CD14-positive monocyte (primary cell): Measurements from ENCODE around the gene LSM4. TPM values are rescaled to one million over a fixed set of nuclear protein-coding genes. Genes with fewer than 3 reads are reported as not detected.

ENCODE experiments used
- DNase-seq, 3 donors: peaks; one replicate each; pipeline ENCODE4 v3.0.0-alpha.2; 2011 to 2022
- H2AFZ ChIP-seq: 2 replicates; pipeline ENCODE4 v1.6.0; 2012; ENCODE audit warnings: mild to moderate bottlenecking, low read depth, low read length, inconsistent platforms; ENCODE audit not compliant: insufficient read depth, poor library complexity, severe bottlenecking
- H3K27ac ChIP-seq, 2 donors: 1 replicate in 1 of 2; 2 replicates in 1 of 2; pipeline ENCODE4 v1.5.1; 2012 to 2013; ENCODE audit warnings: low read length in 2 of 2, control low read depth in 1 of 2, inconsistent platforms in 1 of 2, low read depth in 1 of 2, mild to moderate bottlenecking in 1 of 2
- H3K27me3 ChIP-seq, 2 donors: one replicate each; pipeline versions ENCODE4 v1.6.0 to v1.6.1; 2011 to 2013; ENCODE audit warnings: low read length in 2 of 2; ENCODE audit not compliant: control insufficient read depth in 2 of 2, insufficient read depth in 2 of 2
- H3K36me3 ChIP-seq, 2 donors: replicated peaks in 1 of 2; 1 replicate in 1 of 2; 2 replicates in 1 of 2; pipeline versions ENCODE4 v1.5.1 to v1.6.1; 2012 to 2013; ENCODE audit warnings: low read length in 2 of 2, control low read depth in 1 of 2, inconsistent platforms in 1 of 2, mild to moderate bottlenecking in 1 of 2; ENCODE audit not compliant: insufficient read depth in 2 of 2, control insufficient read depth in 1 of 2
- H3K4me1 ChIP-seq, 2 donors: 1 replicate in 1 of 2; 2 replicates in 1 of 2; pipeline versions ENCODE4 v1.5.1 to v1.6.1; 2012 to 2013; ENCODE audit warnings: low read length in 2 of 2, control low read depth in 1 of 2, inconsistent platforms in 1 of 2, mild to moderate bottlenecking in 1 of 2, moderate library complexity in 1 of 2; ENCODE audit not compliant: insufficient read depth in 2 of 2, control insufficient read depth in 1 of 2
- H3K4me2 ChIP-seq: replicated peaks from 2 replicates; pipeline ENCODE3; 2012; ENCODE audit warnings: low read length, moderate library complexity, mild to moderate bottlenecking; ENCODE audit not compliant: poor library complexity, severe bottlenecking; ENCODE audit errors: extremely low read depth
- H3K4me3 ChIP-seq, 3 experiments: fragments of 200-600 bp in 1 of 3; sonication (generic) in 1 of 3; replicated peaks in 1 of 3; 1 replicate in 2 of 3; 2 replicates in 1 of 3; pipeline ENCODE4 v1.5.1; 2011 to 2013; ENCODE audit warnings: low read length in 3 of 3, mild to moderate bottlenecking in 3 of 3, control low read depth in 2 of 3, low read depth in 2 of 3, inconsistent platforms in 1 of 3, moderate library complexity in 1 of 3
- H3K79me2 ChIP-seq: 2 replicates; pipeline ENCODE4 v1.6.0; 2012; ENCODE audit warnings: mild to moderate bottlenecking, control low read depth, inconsistent platforms, low read length, moderate library complexity; ENCODE audit not compliant: insufficient read depth
- H3K9ac ChIP-seq: 2 replicates; pipeline ENCODE4 v1.6.0; 2017; ENCODE audit warnings: low read length, mild to moderate bottlenecking; ENCODE audit not compliant: insufficient read depth, poor library complexity, severe bottlenecking
- H3K9me3 ChIP-seq, 2 donors: replicated peaks in 1 of 2; 1 replicate in 1 of 2; 2 replicates in 1 of 2; pipeline versions ENCODE4 v1.5.1 to v1.6.1; 2012 to 2013; ENCODE audit warnings: low read length in 2 of 2, control low read depth in 1 of 2; ENCODE audit not compliant: control insufficient read depth in 1 of 2, insufficient read depth in 1 of 2
- H4K20me1 ChIP-seq: 2 replicates; pipeline ENCODE4 v1.6.0; 2012; ENCODE audit warnings: mild to moderate bottlenecking, low read length, control low read depth, moderate library complexity; ENCODE audit not compliant: insufficient read depth
- H3K27ac Mint-ChIP-seq, 7 donors: one replicate each; pipeline ENCODE4 v1.8.0; 2020; ENCODE audit warnings: mild to moderate bottlenecking in 7 of 7, mixed read lengths in 7 of 7, moderate library complexity in 6 of 7, inconsistent platforms in 2 of 7
- H3K27me3 Mint-ChIP-seq, 3 donors: one replicate each; pipeline ENCODE4 v1.8.0; 2021 to 2022; ENCODE audit warnings: low read depth in 3 of 3, mild to moderate bottlenecking in 3 of 3, mixed read lengths in 3 of 3, moderate library complexity in 3 of 3, inconsistent platforms in 1 of 3
- H3K36me3 Mint-ChIP-seq, 2 donors: one replicate each; pipeline ENCODE4 v1.8.0; 2020; ENCODE audit warnings: mixed read lengths in 2 of 2, inconsistent platforms in 1 of 2, mild to moderate bottlenecking in 1 of 2
- H3K4me1 Mint-ChIP-seq: one replicate; pipeline ENCODE4 v1.8.0; 2020; ENCODE audit warnings: mild to moderate bottlenecking, mixed read lengths
- H3K4me3 Mint-ChIP-seq, 2 donors: one replicate each; pipeline ENCODE4 v1.8.0; 2020; ENCODE audit warnings: mild to moderate bottlenecking in 2 of 2, mixed read lengths in 2 of 2, moderate library complexity in 1 of 2
- H3K9me3 Mint-ChIP-seq, 7 donors: one replicate each; pipeline ENCODE4 v1.8.0; 2020 to 2022; ENCODE audit warnings: mixed read lengths in 7 of 7, mild to moderate bottlenecking in 6 of 7, moderate library complexity in 6 of 7, inconsistent platforms in 2 of 7
- CTCF ChIP-seq: fragments of 200-600 bp; IDR thresholded peaks from one replicate; pipeline ENCODE4 v1.8.0; 2022; ENCODE audit warnings: antibody characterized with exemption, mild to moderate bottlenecking
- WGBS: methylation state at CpG from one replicate; pipeline ENCODE4 v1.1.5; 2013; ENCODE audit warnings: missing lambda C conversion rate; ENCODE audit not compliant: insufficient coverage; 5-methylcytosine and 5-hydroxymethylcytosine counted together
- intact Hi-C, 2 donors: fragments of 100-400 bp; cut with micrococcal nuclease; formaldehyde crosslinking; loops; one replicate each; pipeline versions ENCODE4 v1.15.0 to v1.15.1; 2023
- polyA plus RNA-seq, 3 donors: library from polyadenylated mRNA; depleted of rRNA in 1 of 3; unstranded in 2 of 3; stranded (reverse) in 1 of 3; fragments of 300-500 nt in 2 of 3; fragments of >200 nt in 1 of 3; fragmentation: Illumina TruSeq in 2 of 3; gene quantifications; 1 replicate in 2 of 3; 2 replicates in 1 of 3; pipeline ENCODE4 v1.2.3, GENCODE V29; 2012 to 2021

LSM4 gene
- polyA plus RNA-seq, 3 donors: 66.5 to 143 (median 97.0) TPM

DNA sequence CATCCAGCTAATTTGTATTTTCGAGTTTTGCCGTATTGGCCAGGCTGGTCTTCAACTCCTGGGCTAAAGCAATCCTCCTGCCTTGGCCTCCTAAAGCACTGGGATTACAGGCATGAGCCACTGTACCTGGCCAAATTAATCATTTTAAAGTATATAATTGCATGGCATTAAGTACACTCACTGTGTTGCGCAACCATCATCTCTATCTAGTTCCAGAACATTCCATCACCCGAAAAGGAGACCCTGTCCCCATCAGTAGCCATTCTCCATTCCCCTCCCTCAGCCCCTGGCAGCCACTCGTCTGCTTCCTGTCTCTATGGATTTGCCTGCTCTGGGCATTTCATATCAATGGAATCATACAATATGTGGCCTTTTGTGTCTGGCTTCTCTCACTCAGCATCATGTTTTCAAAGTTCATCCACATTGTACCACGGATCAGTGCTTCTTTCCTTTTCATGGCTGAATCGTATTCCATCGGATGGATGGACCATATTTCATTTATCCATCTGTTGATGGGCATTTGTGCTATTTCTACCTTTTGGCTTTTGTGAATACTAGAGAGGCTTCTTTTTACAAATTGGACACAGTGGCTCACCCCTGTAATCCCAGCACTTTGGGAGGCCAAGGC is 30.6 kb upstream of the LSM4 start:
- Histone ChIP-seq H4K20me1 (peaks cover 25% of the 10 kb centered on the region), H3K4me2 (no peak overlapping the region), H2AFZ (no peak overlapping the region), H3K9ac (no peak overlapping the region), H3K4me3 (no peak overlapping the region), H3K79me2 (no peaks in the 10 kb centered on the region), H3K36me3 (peaks cover 28 to 45% of the 10 kb centered on the region in 2 donors), H3K4me1 (no peaks in the 10 kb centered on the region), H3K9me3 (no peaks in the 10 kb centered on the region), H3K27me3 (no peaks in the 10 kb centered on the region), H3K27ac (no peak overlapping the region)
- intact Hi-C loops: loop anchor here in 1 of 2 donors (5.0 kb wide), 1 partner anchor 34 kb away; the partner anchor contains the start of gene GDF15
- Mint-ChIP-seq H3K4me3 (no peak overlapping the region), H3K36me3 (peaks cover 51 to 79% of the 10 kb centered on the region in 2 donors), H3K9me3 (peaks cover 0 to 2% (median 0%) of the 10 kb centered on the region in 7 donors), H3K27ac (no peak overlapping the region), H3K4me1 (peaks cover 1% of the 10 kb centered on the region), H3K27me3 (peaks cover 0 to 2% (median 0%) of the 10 kb centered on the region in 3 donors)
- DNase-seq: no peak
- TF ChIP-seq CTCF: no peak
- WGBS: 100% methylated on average over 4 of the region's 8 CpGs

DNA sequence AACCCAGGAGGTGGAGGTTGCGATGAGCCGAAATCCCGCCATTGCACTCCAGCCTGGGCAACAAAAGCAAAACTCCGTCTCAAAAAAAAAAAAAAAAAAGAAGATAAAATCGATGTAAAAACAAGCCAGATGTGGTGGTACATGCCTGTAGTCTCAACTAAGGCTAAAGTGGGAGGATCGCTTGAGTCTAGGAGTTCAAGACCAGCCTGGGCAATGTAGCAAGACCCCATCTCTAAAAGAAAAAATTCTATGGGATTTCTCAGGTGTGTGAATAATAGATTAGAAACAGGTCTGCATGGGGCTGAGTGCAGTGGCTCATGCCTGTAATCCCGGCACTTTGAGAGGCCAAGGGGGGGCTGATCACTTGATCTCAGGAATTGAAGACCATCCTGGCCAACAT is 28.7 kb upstream of the LSM4 start:
- no peaks in the 10 kb centered on the region for H3K9me3 ChIP-seq
- Mint-ChIP-seq H3K27me3 (peaks cover 0 to 1% (median 0%) of the 10 kb centered on the region in 3 donors), H3K9me3 (peaks cover 0 to 2% (median 0%) of the 10 kb centered on the region in 7 donors), H3K36me3 (peaks cover 48 to 76% of the 10 kb centered on the region in 2 donors), H3K4me1 (peaks cover 3% of the 10 kb centered on the region), H3K4me3 (no peak overlapping the region), H3K27ac (no peak overlapping the region)
- no peak overlapping the region for H3K27ac ChIP-seq
- WGBS: 100% methylated on average over 1 of the region's 7 CpGs
- no peak overlapping the region for H3K4me2 ChIP-seq
- no peak overlapping the region for H3K4me3 ChIP-seq
- no peak for TF ChIP-seq CTCF
- no peak overlapping the region for H2AFZ ChIP-seq
- no peak for DNase-seq
- no peaks in the 10 kb centered on the region for H3K79me2 ChIP-seq
- peaks cover 15 to 25% of the 10 kb centered on the region in 2 donors for H3K36me3 ChIP-seq
- H3K27me3 ChIP-seq: no peaks in the 10 kb centered on the region
- H4K20me1 ChIP-seq: peaks cover 33% of the 10 kb centered on the region
- H3K9ac ChIP-seq: no peak overlapping the region
- intact Hi-C loops: loop anchor here in 1 of 2 donors (5.0 kb wide), 1 partner anchor 36 kb away; the partner anchor contains the start of gene GDF15
- H3K4me1 ChIP-seq: no peaks in the 10 kb centered on the region
